MM.1S (cell line): ENCODE measurements around the gene SLFN12L.

ENCODE experiments used
- EZH2phosphoT487 ChIP-seq: fragments of 300-600 bp; sonication (generic); IDR thresholded peaks from 2 replicates; pipeline ENCODE4 v1.6.1; 2018; ENCODE audit warnings: antibody characterized with exemption, low read length
- TF ChIP-seq, protein P1 (sequence below): fragments of 300-600 bp; sonication (generic); IDR thresholded peaks from 2 replicates; pipeline ENCODE4 v1.5.1; 2016; ENCODE audit warnings: antibody characterized with exemption, low read length, mixed read lengths

DNA sequence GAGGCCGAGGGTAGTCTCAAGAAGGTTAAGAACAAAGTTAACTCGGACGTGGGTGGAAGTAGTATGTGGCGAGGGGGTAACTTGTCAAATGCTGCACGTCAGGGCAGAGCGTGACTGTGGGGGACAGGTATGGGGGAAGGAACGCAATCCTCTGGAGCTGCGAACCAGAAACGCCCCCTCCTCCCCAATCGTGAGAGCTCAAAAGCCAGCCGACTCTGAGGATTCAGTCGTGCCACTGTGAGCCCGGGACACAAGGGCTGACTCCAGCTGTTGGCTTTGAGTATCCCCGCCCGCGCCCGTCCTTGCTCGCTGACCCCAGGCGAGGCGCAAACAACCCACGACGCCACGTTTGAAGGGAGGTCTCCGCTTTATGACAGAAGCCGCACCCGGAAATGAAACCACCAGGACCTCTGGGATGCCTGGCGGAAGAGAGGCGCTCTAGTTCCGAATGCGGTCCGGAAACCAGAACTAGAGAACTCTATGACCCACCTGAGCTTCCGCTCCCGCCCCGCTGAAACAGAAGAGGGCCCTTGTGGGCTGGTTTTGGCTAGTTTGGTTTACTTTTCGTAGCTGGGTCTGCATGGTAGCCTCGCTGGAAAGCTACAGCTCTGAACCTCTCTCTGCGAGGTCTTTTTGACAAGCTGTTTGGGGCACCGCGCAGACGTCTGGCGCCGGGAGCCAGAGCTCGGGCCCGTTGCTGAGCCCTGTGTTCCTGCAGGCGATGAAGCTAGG lies 40.9 kb upstream of the SLFN12L start, which contains the start of gene PEX12:
- TF ChIP-seq, protein P1, sequence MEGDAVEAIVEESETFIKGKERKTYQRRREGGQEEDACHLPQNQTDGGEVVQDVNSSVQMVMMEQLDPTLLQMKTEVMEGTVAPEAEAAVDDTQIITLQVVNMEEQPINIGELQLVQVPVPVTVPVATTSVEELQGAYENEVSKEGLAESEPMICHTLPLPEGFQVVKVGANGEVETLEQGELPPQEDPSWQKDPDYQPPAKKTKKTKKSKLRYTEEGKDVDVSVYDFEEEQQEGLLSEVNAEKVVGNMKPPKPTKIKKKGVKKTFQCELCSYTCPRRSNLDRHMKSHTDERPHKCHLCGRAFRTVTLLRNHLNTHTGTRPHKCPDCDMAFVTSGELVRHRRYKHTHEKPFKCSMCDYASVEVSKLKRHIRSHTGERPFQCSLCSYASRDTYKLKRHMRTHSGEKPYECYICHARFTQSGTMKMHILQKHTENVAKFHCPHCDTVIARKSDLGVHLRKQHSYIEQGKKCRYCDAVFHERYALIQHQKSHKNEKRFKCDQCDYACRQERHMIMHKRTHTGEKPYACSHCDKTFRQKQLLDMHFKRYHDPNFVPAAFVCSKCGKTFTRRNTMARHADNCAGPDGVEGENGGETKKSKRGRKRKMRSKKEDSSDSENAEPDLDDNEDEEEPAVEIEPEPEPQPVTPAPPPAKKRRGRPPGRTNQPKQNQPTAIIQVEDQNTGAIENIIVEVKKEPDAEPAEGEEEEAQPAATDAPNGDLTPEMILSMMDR: no peak
- TF ChIP-seq EZH2phosphoT487: no peak
